Ishikawa (cell line): ENCODE measurements around the gene CACNG8.

Experiments
- CEBPB ChIP-seq: IDR thresholded peaks from 2 replicates; pipeline ENCODE4 v1.6.1; 2012
- EGR1 ChIP-seq: IDR thresholded peaks from 2 replicates; pipeline ENCODE4 v1.6.1; 2012
- MAX ChIP-seq: IDR thresholded peaks from 2 replicates; pipeline ENCODE4 v1.6.1; 2012
- REST ChIP-seq: IDR thresholded peaks from 2 replicates; pipeline ENCODE4 v1.6.1; 2012; ENCODE audit warnings: low read depth, mild to moderate bottlenecking
- TAF1 ChIP-seq: IDR thresholded peaks from 2 replicates; pipeline ENCODE4 v1.6.1; 2012; ENCODE audit warnings: low read depth, mild to moderate bottlenecking
- YY1 ChIP-seq: IDR thresholded peaks from 2 replicates; pipeline ENCODE4 v1.6.1; 2012; ENCODE audit warnings: low read depth

- TF ChIP-seq MAX (no peak), CEBPB (no peak), REST (no peak), EGR1 (no peak), YY1 (no peak), TAF1 (no peak)
Observed at GRCh38 chr19:53993448-53993847, 30.7 kb downstream of the CACNG8 start.
